ENCODE results near the gene LRPPRC. TPM values are rescaled to one million over a fixed set of nuclear protein-coding genes. Genes with fewer than 3 reads are reported as not detected.

Gene LRPPRC
- total and polyA plus RNA-seq, 9 of the 15 experiments (the other 6 are each of a cell fraction or from before 2014, with no cell fraction given): 41.5 to 214 (median 138) TPM

- TF ChIP-seq VEZF1 (CRISPR knock-in tag; IDR thresholded peaks at IDR 0.05) (no peak), ZKSCAN3 (CRISPR knock-in tag; IDR thresholded peaks at IDR 0.05) (no peak), SP1 (CRISPR knock-in tag; IDR thresholded peaks at IDR 0.05) (no peak), ZBTB49 (CRISPR knock-in tag; IDR thresholded peaks at IDR 0.05; ENCODE audit: borderline replicate concordance) (no peak), CTCF (IDR thresholded peaks at IDR 0.05 in 2 of 3, conservative IDR thresholded peaks at IDR 0.05 in 1 of 3; ENCODE audit: insufficient read depth in 2 of 3, low read depth in 1 of 3, low read length in 3 of 3) (no peak), HOXB6 (CRISPR knock-in tag; IDR thresholded peaks at IDR 0.05; ENCODE audit: borderline replicate concordance) (no peak), CBX3 (IDR thresholded peaks at IDR 0.05; ENCODE audit: borderline replicate concordance in 1 of 2, low read length in 2 of 2) (no peak), ATF7 (IDR thresholded peaks at IDR 0.05) (no peak), FOXP4 (CRISPR knock-in tag; IDR thresholded peaks at IDR 0.05; ENCODE audit: borderline replicate concordance) (no peak), ZBTB43 (CRISPR knock-in tag; IDR thresholded peaks at IDR 0.05) (no peak), GMEB1 (CRISPR knock-in tag; IDR thresholded peaks at IDR 0.05) (no peak), ZNF717 (CRISPR knock-in tag; IDR thresholded peaks at IDR 0.05) (no peak), ZNF778 (CRISPR knock-in tag; IDR thresholded peaks at IDR 0.05) (no peak)
Observed at GRCh38 chr2:43894743-43895142, 101.0 kb downstream of the LRPPRC start (continued).

Measured in K562 (cell line).